HG02870 (cell line): Measurements from ENCODE around the gene BMP4.
"Not testable (repeated sequence)": the region's sequence is repeated elsewhere in the genome, so short reads cannot be mapped to it uniquely, and the experiment has no call there.

Source experiments
- ATAC-seq: cut with Tn5 transposase; IDR thresholded peaks from one replicate; pipeline ENCODE4 v1.9.1; 2021; ENCODE audit warnings: mild to moderate bottlenecking, moderate library complexity; ENCODE audit not compliant: unreplicated experiment

Gene BMP4

GRCh38 chr14:53956427-53957201, at the start of gene BMP4:
BMP4 (minus strand) TSS chr14:53956825; CDS start chr14:53952222, 4,603 bp downstream.
- ATAC-seq, result no peak

GRCh38 chr14:54003064-54003463, 46.4 kb upstream of the BMP4 start:
- ATAC-seq, result no peak

- no peak for ATAC-seq
Measured at GRCh38 chr14:54002653-54003052, 46.0 kb upstream of the BMP4 start.

- ATAC-seq, result no peak
Measured at GRCh38 chr14:54001189-54001878, 44.7 kb upstream of the BMP4 start.

- no peak for ATAC-seq
Measured at GRCh38 chr14:54000341-54000811, 43.8 kb upstream of the BMP4 start.

GRCh38 chr14:53999061-53999488, 42.5 kb upstream of the BMP4 start:
- ATAC-seq, result no peak

- no peak for ATAC-seq
Measured at GRCh38 chr14:53996041-53996440, 39.4 kb upstream of the BMP4 start.

GRCh38 chr14:53993920-53994607, 37.4 kb upstream of the BMP4 start:
- no peak for ATAC-seq

- no peak for ATAC-seq
Measured at GRCh38 chr14:53990978-53991377, 34.4 kb upstream of the BMP4 start.

GRCh38 chr14:53986718-53987117, 30.1 kb upstream of the BMP4 start:
- ATAC-seq, result not testable (repeated sequence)

- not testable (repeated sequence) for ATAC-seq
Measured at GRCh38 chr14:53984958-53985357, 28.3 kb upstream of the BMP4 start.

- ATAC-seq, result no peak
Measured at GRCh38 chr14:53983112-53983511, 26.5 kb upstream of the BMP4 start.

- no peak for ATAC-seq
Measured at GRCh38 chr14:53982546-53982945, 25.9 kb upstream of the BMP4 start.

GRCh38 chr14:53979747-53980642, 23.4 kb upstream of the BMP4 start:
- ATAC-seq, result no peak

- no peak for ATAC-seq
Measured at GRCh38 chr14:53979113-53979681, 22.6 kb upstream of the BMP4 start.

GRCh38 chr14:53978194-53978593, 21.6 kb upstream of the BMP4 start:
- ATAC-seq, result no peak

- no peak for ATAC-seq
Measured at GRCh38 chr14:53975444-53975843, 18.8 kb upstream of the BMP4 start.

GRCh38 chr14:53971521-53971920, 14.9 kb upstream of the BMP4 start:
- no peak for ATAC-seq

- no peak for ATAC-seq
Measured at GRCh38 chr14:53969326-53969725, 12.7 kb upstream of the BMP4 start.

GRCh38 chr14:53968726-53969125, 12.1 kb upstream of the BMP4 start:
- no peak for ATAC-seq
